Measurements from ENCODE around the gene SEC14L6.
"Not testable (repeated sequence)": the region's sequence is repeated elsewhere in the genome, so short reads cannot be mapped to it uniquely, and the experiment has no call there.

The SEC14L6 gene

GRCh38 chr22:30546616-30547015 is at the start of gene SEC14L6:
TSS of gene SEC14L6 (minus strand) at chr22:30546741. CDS start at chr22:30546682, 59 bp downstream.
- DNase-seq, result no peak

- DNase-seq, result no peak
Measured at GRCh38 chr22:30596199-30596598, 49.7 kb upstream of the SEC14L6 start.

DNA sequence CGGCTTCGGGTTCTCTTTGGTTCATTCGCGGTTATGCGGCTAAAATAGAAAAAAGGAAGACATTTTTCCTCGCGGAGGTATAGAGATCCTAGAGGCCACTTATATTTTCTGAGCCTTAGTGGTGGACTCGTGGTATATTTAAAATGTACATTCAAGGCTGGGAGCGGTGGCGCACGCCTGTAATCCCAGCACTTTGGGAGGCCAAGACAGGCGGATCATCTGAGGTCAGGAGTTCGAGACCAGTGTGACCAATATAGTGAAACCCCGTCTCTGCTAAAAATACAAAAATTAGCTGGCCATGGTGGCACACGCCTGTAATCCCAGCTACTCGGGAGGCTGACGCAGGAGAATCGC is 45.8 kb upstream of the SEC14L6 start:
- DNase-seq, result not testable (repeated sequence)

DNA sequence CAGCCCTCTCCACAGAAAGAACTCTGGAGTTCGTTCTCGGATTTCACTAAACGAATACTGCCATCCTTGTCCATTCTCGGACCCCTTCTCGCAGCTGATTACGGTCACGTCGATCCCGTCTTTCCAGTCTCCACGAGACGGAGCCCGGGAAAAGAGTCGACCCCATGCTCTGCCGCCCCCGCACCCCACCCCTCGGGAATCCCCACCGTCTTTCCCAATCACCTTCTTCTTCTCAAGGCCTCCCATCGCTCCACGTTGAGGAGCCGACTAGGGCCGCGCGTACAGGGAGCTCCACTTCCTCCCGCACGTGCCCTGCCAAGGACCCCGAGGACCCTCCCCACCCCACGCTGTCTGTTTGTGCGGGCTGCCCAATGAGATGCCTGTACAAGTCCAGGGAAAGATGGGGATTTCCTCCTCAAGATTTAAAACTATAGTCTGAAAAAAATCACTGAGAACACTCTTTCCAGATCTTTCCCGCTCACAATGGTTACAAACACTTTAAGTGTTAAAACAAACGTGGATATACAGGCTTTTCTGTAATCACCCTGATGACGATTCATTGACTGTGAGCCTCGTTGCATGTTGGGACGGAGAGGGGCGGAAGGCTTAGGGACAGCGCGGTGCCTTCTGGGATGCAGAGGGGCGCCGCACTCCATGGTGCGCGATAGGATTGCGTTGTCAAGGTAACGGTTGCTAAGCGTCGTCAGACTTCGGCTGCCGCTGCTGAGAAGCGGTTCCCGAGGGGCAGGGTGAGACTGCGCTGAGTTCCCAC is 45.2 kb upstream of the SEC14L6 start, which contains the start of gene PES1:
Gene PES1, minus strand, starts transcription at position 323 of the 772 bp plus-strand sequence. Its CDS starts 77 bp downstream, at position 246.
- peak; percentile 95 for DNase-seq

DNA sequence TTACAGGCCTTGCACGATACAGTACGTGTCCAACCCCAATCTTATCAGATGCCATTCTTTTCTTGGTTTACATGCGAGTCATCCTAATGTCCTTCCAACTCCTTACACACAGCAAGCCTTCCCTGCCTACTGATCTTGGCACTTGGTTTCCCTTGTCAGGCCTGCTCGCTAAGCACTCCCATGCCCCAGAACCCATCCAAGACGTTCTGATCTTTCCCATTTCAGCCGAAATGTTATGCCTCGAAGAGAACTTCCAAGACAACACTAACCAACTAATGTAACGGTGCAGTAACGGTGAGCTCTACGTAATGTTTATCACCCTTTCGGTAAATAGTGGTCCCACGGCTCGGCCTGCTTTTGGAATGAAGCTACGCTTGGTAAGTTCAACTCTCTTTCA is 44.6 kb upstream of the SEC14L6 start:
- DNase-seq, result no peak

DNA sequence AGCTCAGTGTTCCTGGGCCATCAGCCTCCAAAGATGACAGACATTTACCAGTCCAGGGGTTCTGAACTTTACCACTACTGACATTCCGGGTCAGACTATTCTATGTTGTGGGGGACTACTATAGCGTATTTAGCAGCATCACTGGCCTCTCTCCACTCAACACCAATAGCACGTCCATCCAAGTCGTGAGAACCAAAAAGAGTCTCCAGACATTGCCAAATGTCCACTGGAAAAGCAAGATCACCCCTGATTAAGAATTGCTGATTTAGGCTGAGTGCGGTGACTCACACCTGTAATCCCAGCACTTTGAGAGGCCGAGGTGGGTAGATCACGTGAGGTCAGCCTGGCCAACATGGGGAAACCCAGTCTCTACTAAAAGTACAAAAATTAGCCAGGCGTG is 39.9 kb upstream of the SEC14L6 start:
- no peak for DNase-seq

- no peak for DNase-seq
Measured at GRCh38 chr22:30584441-30584840, 37.9 kb upstream of the SEC14L6 start.

- no peak for DNase-seq
Measured at GRCh38 chr22:30582788-30583545, 36.4 kb upstream of the SEC14L6 start.

DNA sequence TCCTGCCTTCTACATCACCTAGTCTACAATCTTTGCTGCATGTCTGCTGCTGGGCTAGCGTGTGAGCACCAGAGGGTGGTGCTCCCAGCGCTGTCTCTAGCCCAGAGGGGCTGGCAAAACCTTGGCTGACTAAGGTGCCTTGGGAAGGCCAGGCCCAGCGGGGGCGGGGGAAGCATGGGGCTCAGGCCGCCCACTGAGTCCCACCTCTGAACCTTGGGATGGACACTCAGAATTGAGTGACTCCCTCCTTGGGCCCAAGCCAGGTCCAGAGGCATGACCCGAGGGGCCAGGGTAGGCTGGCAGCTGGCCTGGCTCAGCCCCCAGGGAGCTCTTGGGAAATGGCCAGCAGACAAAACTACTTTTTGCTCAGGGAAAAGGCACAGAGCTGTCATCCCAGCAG is 35.5 kb upstream of the SEC14L6 start:
- no peak for DNase-seq

DNA sequence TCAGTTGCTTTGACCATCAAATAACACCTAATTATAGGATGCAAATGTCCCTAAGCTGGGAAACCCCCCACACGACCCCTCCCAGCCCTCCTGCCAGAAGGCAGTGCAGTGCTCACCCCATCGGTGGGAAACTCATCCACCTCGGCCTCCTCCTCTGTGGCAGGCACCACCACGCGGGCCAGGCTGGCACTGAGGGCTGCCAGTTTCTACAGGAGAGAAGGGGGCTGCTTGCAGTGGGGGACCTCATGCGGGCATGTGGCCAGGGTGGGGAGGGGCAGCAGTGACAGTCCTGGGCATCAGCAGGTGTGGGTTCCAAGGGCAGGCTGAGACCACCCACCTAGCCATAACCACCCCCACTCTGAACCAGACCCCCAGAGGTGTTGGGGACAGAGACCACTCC is 34.4 kb upstream of the SEC14L6 start:
- DNase-seq, result no peak

GRCh38 chr22:30578481-30578880 is 31.9 kb upstream of the SEC14L6 start:
- DNase-seq, result no peak

GRCh38 chr22:30575859-30576258 is 29.3 kb upstream of the SEC14L6 start:
- no peak for DNase-seq

DNA sequence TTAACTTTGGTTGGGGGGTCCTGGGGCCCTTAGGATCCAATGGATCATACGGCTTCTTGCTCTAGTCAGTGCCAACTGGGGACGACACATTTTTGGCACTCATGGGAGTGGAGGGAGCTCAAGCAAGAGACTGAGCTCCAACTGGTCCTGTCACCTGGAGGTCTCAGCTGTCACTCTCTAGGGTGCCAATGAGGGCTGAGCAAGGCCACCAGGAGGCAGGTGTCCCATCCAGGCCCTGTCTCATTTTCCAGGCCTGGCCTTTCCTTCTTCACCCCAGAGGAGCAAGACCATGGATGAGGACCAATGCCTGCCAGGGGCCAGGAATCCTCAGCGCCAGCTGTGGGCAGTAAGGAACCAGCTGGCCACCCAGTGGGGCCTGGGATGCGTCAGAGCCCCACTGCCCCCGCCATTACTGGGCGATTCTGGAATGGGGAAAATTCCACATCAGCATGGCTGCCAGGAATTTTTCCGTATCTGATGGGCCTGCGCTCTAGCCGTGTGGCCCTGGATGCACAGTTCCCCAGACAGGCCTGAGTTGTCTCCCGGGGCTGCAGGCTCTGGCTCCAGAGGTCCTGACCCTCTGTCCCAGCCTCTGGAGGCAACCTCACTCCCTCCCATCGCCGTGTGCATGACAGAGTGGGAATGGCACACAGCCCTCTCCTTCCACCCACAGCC is 28.6 kb upstream of the SEC14L6 start:
- no peak for DNase-seq

GRCh38 chr22:30574095-30574981 is 27.8 kb upstream of the SEC14L6 start, which contains the start of gene GAL3ST1:
TSS of gene GAL3ST1 (minus strand) at chr22:30574665. CDS start at chr22:30557392, 17,273 bp downstream.
- no peak for DNase-seq

GRCh38 chr22:30573594-30574094 is 27.1 kb upstream of the SEC14L6 start:
- DNase-seq, result no peak

DNA sequence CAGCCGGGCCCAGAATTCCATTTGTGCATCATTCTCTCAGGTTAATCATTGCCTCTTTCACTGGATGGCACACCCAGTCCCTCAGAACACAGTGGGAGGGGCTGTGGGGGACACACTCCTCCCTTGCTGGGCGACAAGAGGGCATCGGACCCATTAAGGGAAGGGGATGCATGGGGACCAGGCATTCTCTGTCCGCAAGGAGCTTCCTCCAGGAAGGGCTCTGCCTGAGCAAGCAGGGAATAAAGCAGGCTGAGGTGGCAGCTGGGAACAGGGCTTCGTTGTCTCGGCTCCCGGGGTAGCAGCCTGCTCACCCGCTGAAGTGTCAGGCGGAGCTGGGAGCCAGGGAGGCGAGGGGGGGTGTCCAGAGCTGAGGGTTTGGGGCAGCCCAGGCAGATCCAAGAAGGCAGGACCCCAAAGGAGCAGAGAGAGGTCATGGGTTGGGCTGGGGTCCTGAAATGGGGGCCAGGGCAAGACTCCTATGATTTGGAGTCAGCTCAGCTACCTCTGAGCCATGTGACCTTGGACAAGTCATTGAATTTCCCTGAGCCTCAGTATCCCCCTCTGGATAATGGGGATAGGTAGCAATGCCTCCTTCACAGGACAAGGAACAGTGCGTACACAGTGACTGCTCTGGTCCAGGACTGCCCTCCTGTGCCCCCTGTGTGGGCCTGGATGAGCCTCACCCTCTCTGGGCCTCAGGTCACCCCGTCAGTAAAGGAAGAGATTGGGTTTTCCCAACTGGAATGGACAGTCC is 26.5 kb upstream of the SEC14L6 start:
- no peak for DNase-seq

DNA sequence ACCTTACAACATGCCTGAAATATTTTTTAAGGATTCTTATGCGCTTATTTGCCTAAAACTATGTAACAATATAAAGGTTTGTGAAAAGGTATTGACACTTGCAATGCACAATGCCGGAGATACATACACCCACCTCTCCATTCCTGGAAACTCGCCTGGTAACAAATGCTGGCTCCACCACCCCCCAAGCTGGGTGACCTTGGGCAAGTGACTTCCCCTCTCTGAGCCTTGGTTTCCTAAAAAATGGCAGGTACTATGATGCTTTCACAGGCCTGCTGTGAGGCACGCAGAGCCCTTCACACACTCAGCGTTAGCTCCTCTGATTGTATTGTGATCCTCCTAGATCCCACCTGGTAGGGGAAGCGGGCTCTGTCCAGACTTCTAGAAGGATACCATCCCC is 25.7 kb upstream of the SEC14L6 start:
- no peak for DNase-seq

DNA sequence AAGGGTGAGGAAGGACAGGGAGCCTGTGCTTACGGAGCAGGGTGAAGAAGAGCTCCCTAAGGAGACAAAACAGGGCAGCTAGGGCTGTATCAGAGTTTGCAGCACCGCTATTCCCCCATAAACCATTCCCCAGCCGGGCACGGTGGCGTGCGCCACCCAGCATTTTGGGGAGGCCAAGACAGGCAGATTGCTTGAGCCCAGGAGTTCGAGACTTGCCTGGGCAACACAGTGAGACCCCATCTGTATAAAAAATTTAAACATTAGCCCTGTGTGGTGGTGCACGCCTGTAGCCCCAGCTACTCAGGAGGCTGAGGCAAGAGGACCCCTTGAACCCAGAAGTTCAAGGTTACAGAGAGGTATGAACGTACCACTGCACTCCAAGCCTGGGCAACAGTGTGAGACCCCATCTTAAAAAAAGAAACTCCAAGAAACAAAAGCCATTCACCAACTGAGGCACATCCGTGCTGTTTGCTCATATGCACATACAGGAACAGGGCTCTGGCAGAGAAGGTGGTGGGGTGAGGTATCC is 23.2 kb upstream of the SEC14L6 start:
- DNase-seq, result no peak

- DNase-seq, result no peak
Measured at GRCh38 chr22:30568137-30568805, 21.7 kb upstream of the SEC14L6 start.

DNA sequence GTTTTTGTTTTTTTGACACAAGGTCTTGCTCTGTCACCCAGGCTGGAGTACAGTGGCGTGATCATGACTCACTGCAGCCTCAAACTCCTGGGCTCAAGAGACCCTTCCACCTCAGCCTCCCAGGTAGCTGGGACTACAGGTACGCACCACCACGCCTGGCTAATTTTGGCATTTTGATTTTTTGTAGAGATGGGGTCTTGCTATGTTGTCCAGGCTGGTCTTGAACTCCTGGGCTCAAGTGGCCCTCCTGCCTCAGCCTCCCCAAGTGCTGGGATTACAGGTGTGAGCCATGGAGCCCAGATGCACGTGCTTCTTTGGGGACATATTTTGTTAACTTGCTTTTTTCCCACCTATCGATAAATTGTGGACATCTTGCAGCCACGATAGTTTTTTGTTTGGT is 20.7 kb upstream of the SEC14L6 start:
- DNase-seq, result not testable (repeated sequence)

GRCh38 chr22:30566125-30566524 is 19.6 kb upstream of the SEC14L6 start:
- no peak for DNase-seq

Data from DMS 273 treated with DMSO at 0.1 percent for 48 hours (cell line).